H1 (cell line): Measurements from ENCODE around the gene PAK5. TPM values are rescaled to one million over a fixed set of nuclear protein-coding genes. Genes with fewer than 3 reads are reported as not detected.

Source experiments
- CTCF ChIA-PET: fragments of 300-600 bp; sonication (Branson Sonifier 250); formaldehyde crosslinking; loops from one replicate; lab custom pipeline; 2021; ENCODE audit not compliant: partially characterized antibody; lab: Charles Lee
- POLR2A ChIA-PET: fragments of 300-600 bp; sonication (Branson Sonifier 250); formaldehyde crosslinking; loops from one replicate; lab custom pipeline; 2021; ENCODE audit warnings: inconsistent platforms; ENCODE audit not compliant: partially characterized antibody; lab: Charles Lee
- DNase-seq, 2 experiments: peaks; one replicate each; pipeline versions ENCODE4 v3.0.0 to v3.0.0-alpha.2; 2010 to 2022; ENCODE audit warnings: low spot score in 2 of 2, low read depth in 1 of 2, mixed read lengths in 1 of 2
- FAIRE-seq: peaks from 2 replicates; lab custom pipeline; 2011; peaks lifted over from hg19 to GRCh38; lab: Jason Lieb, UNC
- H2AFZ ChIP-seq: 2 replicates; pipeline ENCODE4 v1.8.1; 2012; ENCODE audit warnings: low read length, inconsistent platforms
- H2AK5ac ChIP-seq: 2 replicates; pipeline ENCODE4 v1.6.1; 2013; ENCODE audit warnings: low read depth, low read length
- H2BK120ac ChIP-seq: replicated peaks from 2 replicates; pipeline ENCODE3; 2013; ENCODE audit warnings: low read depth, low read length, inconsistent platforms
- H2BK12ac ChIP-seq: 2 replicates; pipeline ENCODE4 v1.6.1; 2013; ENCODE audit warnings: low read depth, low read length
- H2BK15ac ChIP-seq: 2 replicates; pipeline ENCODE4 v1.6.1; 2013; ENCODE audit warnings: low read length
- H2BK20ac ChIP-seq: 2 replicates; pipeline ENCODE4 v1.6.1; 2013; ENCODE audit warnings: low read length
- H2BK5ac ChIP-seq: 2 replicates; pipeline ENCODE4 v1.6.1; 2013; ENCODE audit warnings: low read depth, low read length
- H3K14ac ChIP-seq: 2 replicates; pipeline ENCODE4 v1.6.1; 2013; ENCODE audit warnings: inconsistent platforms; ENCODE audit not compliant: insufficient read length
- H3K18ac ChIP-seq: 2 replicates; pipeline ENCODE4 v1.6.1; 2013; ENCODE audit warnings: low read length; ENCODE audit errors: extremely low read depth
- H3K23ac ChIP-seq: 2 replicates; pipeline ENCODE4 v1.6.1; 2013; ENCODE audit warnings: inconsistent platforms; ENCODE audit not compliant: insufficient read length
- H3K23me2 ChIP-seq: 2 replicates; pipeline ENCODE4 v1.6.1; 2013; ENCODE audit warnings: low read depth, low read length
- H3K27ac ChIP-seq: 2 replicates; pipeline ENCODE4 v1.6.1; 2011; ENCODE audit warnings: low read depth, low read length, inconsistent platforms
- H3K27me3 ChIP-seq, 4 experiments: replicated peaks in 1 of 4; 1 replicate in 1 of 4; 2 replicates in 3 of 4; pipeline versions ENCODE4 v1.6.1 to v1.8.1; 2011 to 2013; ENCODE audit warnings: low read length in 3 of 4, mild to moderate bottlenecking in 3 of 4, inconsistent platforms in 2 of 4, mixed read lengths in 2 of 4, moderate library complexity in 1 of 4; ENCODE audit not compliant: control insufficient read depth in 3 of 4, insufficient read depth in 3 of 4; ENCODE audit errors: extremely low read depth in 1 of 4
- H3K36me3 ChIP-seq, 4 experiments: 2 replicates each; pipeline versions ENCODE4 v1.6.1 to v1.8.1; 2011 to 2013; ENCODE audit warnings: mild to moderate bottlenecking in 4 of 4, low read length in 3 of 4, moderate library complexity in 2 of 4, control low read depth in 1 of 4, inconsistent platforms in 1 of 4; ENCODE audit not compliant: insufficient read depth in 4 of 4, control insufficient read depth in 2 of 4
- H3K4ac ChIP-seq: replicated peaks from 2 replicates; pipeline ENCODE3; 2013; ENCODE audit warnings: low read length, low read depth, mixed read lengths, inconsistent platforms; ENCODE audit not compliant: insufficient read length
- H3K4me1 ChIP-seq, 4 experiments: replicated peaks in 1 of 4; 1 replicate in 1 of 4; 2 replicates in 3 of 4; pipeline versions ENCODE4 v1.6.1 to v1.8.1; 2011 to 2013; ENCODE audit warnings: low read length in 3 of 4, inconsistent platforms in 2 of 4, mixed read lengths in 1 of 4; ENCODE audit not compliant: insufficient read depth in 4 of 4, control insufficient read depth in 3 of 4
- H3K4me2 ChIP-seq, 2 experiments: 2 replicates each; pipeline versions ENCODE4 v1.6.1 to v1.8.1; 2011 to 2013; ENCODE audit warnings: low read depth in 2 of 2, low read length in 2 of 2, control low read depth in 1 of 2, inconsistent platforms in 1 of 2, mild to moderate bottlenecking in 1 of 2; ENCODE audit not compliant: insufficient read depth in 1 of 2
- H3K4me3 ChIP-seq, 4 experiments: fragments of 200-600, 300-600 bp in 1 of 4; sonication (generic), shearing (Covaris generic), sonication (Bioruptor Twin) in 1 of 4; 2 replicates each; pipeline versions ENCODE4 v1.5.1 to v1.8.1; 2011 to 2016; ENCODE audit warnings: low read length in 4 of 4, low read depth in 3 of 4, control low read depth in 2 of 4, inconsistent platforms in 2 of 4, mild to moderate bottlenecking in 2 of 4, mixed read lengths in 1 of 4, moderate library complexity in 1 of 4; ENCODE audit not compliant: insufficient read depth in 2 of 4; ENCODE audit errors: extremely low read depth in 1 of 4
- H3K56ac ChIP-seq: replicated peaks from 2 replicates; pipeline ENCODE3; 2013; ENCODE audit warnings: low read depth, mild to moderate bottlenecking, mixed read lengths, low read length, inconsistent platforms; ENCODE audit not compliant: insufficient read length
- H3K79me1 ChIP-seq: 2 replicates; pipeline ENCODE4 v1.6.1; 2013; ENCODE audit warnings: low read depth, low read length, control low read depth
- H3K79me2 ChIP-seq, 2 experiments: 2 replicates each; pipeline versions ENCODE4 v1.6.1 to v1.8.1; 2012 to 2013; ENCODE audit warnings: low read length in 2 of 2, mild to moderate bottlenecking in 2 of 2, inconsistent platforms in 1 of 2; ENCODE audit not compliant: insufficient read depth in 2 of 2, control insufficient read depth in 1 of 2
- H3K9ac ChIP-seq, 4 experiments: replicated peaks in 1 of 4; 1 replicate in 1 of 4; 2 replicates in 3 of 4; pipeline versions ENCODE4 v1.6.1 to v1.8.1; 2011 to 2013; ENCODE audit warnings: low read depth in 3 of 4, low read length in 3 of 4, control low read depth in 2 of 4, mild to moderate bottlenecking in 2 of 4, moderate library complexity in 2 of 4, inconsistent platforms in 1 of 4; ENCODE audit errors: extremely low read depth in 1 of 4
- H3K9me3 ChIP-seq, 2 experiments: 2 replicates each; pipeline versions ENCODE4 v1.6.1 to v1.8.1; 2012 to 2013; ENCODE audit warnings: mild to moderate bottlenecking in 2 of 2, moderate library complexity in 2 of 2, control low read depth in 1 of 2, inconsistent platforms in 1 of 2, low read depth in 1 of 2, low read length in 1 of 2, mixed read lengths in 1 of 2; ENCODE audit not compliant: insufficient read depth in 2 of 2
- H4K20me1 ChIP-seq, 2 experiments: replicated peaks in 1 of 2; 2 replicates each; pipeline versions ENCODE3 to v1.8.1; 2011 to 2013; ENCODE audit warnings: inconsistent platforms in 2 of 2, low read length in 2 of 2, mild to moderate bottlenecking in 1 of 2; ENCODE audit not compliant: insufficient read depth in 2 of 2, control insufficient read depth in 1 of 2
- H4K5ac ChIP-seq: 2 replicates; pipeline ENCODE4 v1.6.1; 2013; ENCODE audit warnings: low read length, low read depth, mixed read lengths, inconsistent platforms; ENCODE audit not compliant: insufficient read length
- H4K8ac ChIP-seq: 2 replicates; pipeline ENCODE4 v1.8.0; 2013; ENCODE audit warnings: mild to moderate bottlenecking, moderate library complexity, low read length, inconsistent platforms; ENCODE audit not compliant: insufficient read depth; ENCODE audit errors: extremely low read depth
- H4K91ac ChIP-seq: replicated peaks from 2 replicates; pipeline ENCODE3; 2013; ENCODE audit warnings: low read length, mixed read lengths, inconsistent platforms; ENCODE audit not compliant: insufficient read length
- ATF2 ChIP-seq: IDR thresholded peaks from 2 replicates; pipeline ENCODE4 v1.6.1; 2012; ENCODE audit warnings: low read length, inconsistent platforms
- CEBPB ChIP-seq: IDR thresholded peaks from 2 replicates; pipeline ENCODE4 v1.6.1; 2012; ENCODE audit warnings: low read depth, low read length
- CTBP2 ChIP-seq: IDR thresholded peaks from 2 replicates; pipeline ENCODE4 v1.7.0; 2011; ENCODE audit warnings: borderline replicate concordance, mild to moderate bottlenecking, moderate library complexity, mixed read lengths, low read length; ENCODE audit not compliant: insufficient read depth, insufficient read length
- GABPA ChIP-seq: IDR thresholded peaks from 2 replicates; pipeline ENCODE4 v1.6.1; 2011; ENCODE audit warnings: mild to moderate bottlenecking, low read length, moderate library complexity, borderline replicate concordance; ENCODE audit not compliant: insufficient read depth
- JUN ChIP-seq: IDR thresholded peaks from 2 replicates; pipeline ENCODE4 v1.6.1; 2011; ENCODE audit warnings: low read depth, mild to moderate bottlenecking, improper control_type of control experiment, low read length
- KDM4A ChIP-seq: IDR thresholded peaks from one replicate; pipeline ENCODE4 v1.7.1; 2012; ENCODE audit warnings: low read depth, mild to moderate bottlenecking, moderate library complexity, low read length, inconsistent platforms; ENCODE audit not compliant: severe bottlenecking
- POU5F1 ChIP-seq: IDR thresholded peaks from 2 replicates; pipeline ENCODE4 v1.6.1; 2011; ENCODE audit warnings: low read depth, mild to moderate bottlenecking, low read length, moderate library complexity
- RFX5 ChIP-seq: IDR thresholded peaks from 2 replicates; pipeline ENCODE4 v1.6.1; 2011; ENCODE audit warnings: low read depth, low read length, improper control_type of control experiment, borderline replicate concordance
- SAP30 ChIP-seq: fragments of 300-600 bp; sonication (generic); IDR thresholded peaks from 2 replicates; pipeline ENCODE4 v1.7.1; 2012; ENCODE audit warnings: low read length, moderate library complexity, mild to moderate bottlenecking, inconsistent platforms; ENCODE audit not compliant: insufficient read depth, insufficient replicate concordance
- WGBS, 2 experiments: shearing (Covaris generic) in 1 of 2; methylation state at CpG; one replicate each; pipeline versions ENCODE4 v1.1.6 to v1.1.7; 2013 to 2015; ENCODE audit warnings: low lambda C conversion rate in 2 of 2, mixed read lengths in 2 of 2, inconsistent platforms in 1 of 2, low coverage in 1 of 2, missing lambda C conversion rate in 1 of 2; ENCODE audit not compliant: insufficient replicate concordance in 2 of 2, insufficient coverage in 1 of 2, insufficient read length in 1 of 2; ENCODE audit errors: extremely low coverage in 1 of 2, missing lambda C conversion rate in 1 of 2; 5-methylcytosine and 5-hydroxymethylcytosine counted together
- polyA plus RNA-seq, 7 experiments: library from polyadenylated mRNA; depleted of rRNA in 3 of 7; stranded (reverse) in 5 of 7; unstranded in 2 of 7; fragments of >200 nt in 5 of 7; fragments of 200-250 nt in 2 of 7; gene quantifications; 1 replicate in 5 of 7; 2 replicates in 1 of 7; 4 replicates in 1 of 7; pipeline versions ENCODE4 v1.2.1 to v1.2.3, GENCODE V29; 2011 to 2013; ENCODE audit warnings: missing spikeins in 2 of 7, mixed read lengths in 2 of 7
- total RNA-seq: library from RNA; stranded (reverse); fragmentation: NEBNext Ultra II Directional; extraction: Animal tissue kit (Norgen Biotek cat#: 25700); gene quantifications from 2 replicates; pipeline ENCODE4 v1.2.1, GENCODE V29; 2021

Gene PAK5
- total and polyA plus RNA-seq, 2 of the 8 experiments (the other 6 are each of a cell fraction or from before 2014, with no cell fraction given), result 0.54 to 0.80 TPM

DNA sequence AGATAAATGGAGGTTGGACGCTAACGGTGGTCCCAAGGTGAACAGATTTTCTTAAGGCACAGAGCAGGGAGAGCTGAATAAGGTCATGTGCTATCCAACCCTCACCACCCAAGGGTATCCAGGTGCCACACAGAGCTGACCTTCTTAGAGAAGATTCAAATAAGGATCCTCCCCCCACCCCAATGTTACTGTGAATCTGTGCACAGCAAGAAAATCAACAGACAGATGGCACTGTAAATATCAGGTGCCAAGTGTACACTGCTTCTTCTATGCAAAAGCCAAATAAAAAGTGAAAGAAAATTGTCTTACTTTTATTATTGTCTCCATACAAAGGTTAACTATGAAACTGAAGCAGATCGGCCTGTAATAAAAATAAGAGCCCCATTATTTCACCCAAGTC lies 96.9 kb downstream of the PAK5 start:
- Histone ChIP-seq H2BK12ac (no peak overlapping the region), H3K9me3 (no peaks in the 10 kb centered on the region), H3K4ac (no peak overlapping the region), H4K5ac (no peak overlapping the region), H3K23ac (no peak overlapping the region), H4K91ac (no peak overlapping the region), H3K36me3 (no peaks in the 10 kb centered on the region), H3K79me1 (no peaks in the 10 kb centered on the region), H3K9ac (no peak overlapping the region), H3K79me2 (no peaks in the 10 kb centered on the region), H2BK120ac (no peak overlapping the region), H2BK15ac (no peak overlapping the region), H3K4me1 (no peaks in the 10 kb centered on the region), H3K27me3 (no peaks in the 10 kb centered on the region), H3K23me2 (no peaks in the 10 kb centered on the region), H4K20me1 (no peaks in the 10 kb centered on the region), H3K18ac (no peak overlapping the region), H3K56ac (no peak overlapping the region), H3K14ac (no peak overlapping the region), H3K27ac (no peak overlapping the region), H2BK20ac (no peak overlapping the region), H2AK5ac (no peak overlapping the region), H2AFZ (no peak overlapping the region), H3K4me2 (no peak overlapping the region), H2BK5ac (no peak overlapping the region), H4K8ac (no peak overlapping the region), H3K4me3 (no peak overlapping the region)
- ChIA-PET POLR2A (no interaction called here), CTCF (interaction anchor here (0.7 to 1.3 kb wide), 2 partner anchors 38 to 813 kb away, joined by 3 read pairs; no protein-coding TSS in a partner anchor)
- DNase-seq (no peak), FAIRE-seq (no peak)
- TF ChIP-seq KDM4A (no peak), RFX5 (no peak), CEBPB (no peak), GABPA (no peak), JUN (no peak), SAP30 (no peak), ATF2 (no peak), POU5F1 (no peak), CTBP2 (no peak)
- WGBS, 2 experiments, result 92% methylated on average over 3 of the region's 3 CpGs; no CpG with 5 or more reads in 1 of the 2 experiments
